Panc1 (cell line): Measurements from ENCODE around the gene PTEN. TPM values are rescaled to one million over a fixed set of nuclear protein-coding genes. Genes with fewer than 3 reads are reported as not detected.
"Not testable (repeated sequence)": the region's sequence is repeated elsewhere in the genome, so short reads cannot be mapped to it uniquely, and the experiment has no call there.

ENCODE experiments used
- ATAC-seq: fragments of 200-7000 bp; cut with Tn5 transposase; 2 replicates; pipeline ENCODE4 v1.9.1; 2020; ENCODE audit warnings: mild to moderate bottlenecking, moderate library complexity
- BruUV-seq: library from RNA; stranded (reverse); fragments of 400-500 nt; replicated peaks from 2 replicates; lab custom pipeline; 2021; lab: Mats Ljungman, UMichigan
- CTCF ChIA-PET: fragments of 300-600 bp; sonication (Branson Sonifier 250); formaldehyde crosslinking; loops from one replicate; lab custom pipeline; 2022; ENCODE audit warnings: antibody characterized with exemption; lab: Charles Lee
- POLR2A ChIA-PET: fragments of 300-600 bp; sonication (Branson Sonifier 250); formaldehyde crosslinking; loops from one replicate; lab custom pipeline; 2022; ENCODE audit warnings: antibody characterized with exemption; lab: Charles Lee
- DNase-seq: peaks from one replicate; pipeline ENCODE4 v3.0.0-alpha.2; 2010; ENCODE audit warnings: low read depth, low spot score
- H3K27ac ChIP-seq: 2 replicates; pipeline ENCODE4 v1.5.1; 2011; ENCODE audit warnings: mild to moderate bottlenecking, low read length, inconsistent platforms
- H3K27me3 ChIP-seq: fragments of 200-500 bp; sonication (Bioruptor generic); 2 replicates; pipeline ENCODE4 v1.6.0; 2014; ENCODE audit warnings: low read length, inconsistent platforms; ENCODE audit not compliant: control insufficient read depth, insufficient read depth
- H3K36me3 ChIP-seq: fragments of 200-500 bp; sonication (Bioruptor generic); 2 replicates; pipeline ENCODE4 v1.5.1; 2014; ENCODE audit warnings: inconsistent platforms, mild to moderate bottlenecking, low read length, moderate library complexity; ENCODE audit not compliant: control insufficient read depth, insufficient read depth
- H3K4me1 ChIP-seq: 2 replicates; pipeline ENCODE4 v1.5.1; 2011; ENCODE audit warnings: inconsistent platforms, mild to moderate bottlenecking, low read length, moderate library complexity; ENCODE audit not compliant: control insufficient read depth, insufficient read depth
- H3K4me3 ChIP-seq, 2 experiments: 2 replicates each; pipeline ENCODE4 v1.5.1; 2011 to 2012; ENCODE audit warnings: low read depth in 2 of 2, low read length in 2 of 2, mild to moderate bottlenecking in 2 of 2, inconsistent platforms in 1 of 2, moderate library complexity in 1 of 2
- H3K9me3 ChIP-seq: fragments of 200-500 bp; sonication (Bioruptor generic); 2 replicates; pipeline ENCODE4 v1.5.1; 2014; ENCODE audit warnings: low read depth, mild to moderate bottlenecking, inconsistent platforms, low read length, moderate library complexity; ENCODE audit not compliant: control insufficient read depth, insufficient read depth
- POLR2AphosphoS5 ChIP-seq: IDR thresholded peaks from 2 replicates; pipeline ENCODE4 v1.6.1; 2012; ENCODE audit warnings: mild to moderate bottlenecking, low read depth, low read length, moderate library complexity
- SIN3A ChIP-seq: IDR thresholded peaks from 2 replicates; pipeline ENCODE4 v1.6.1; 2012; ENCODE audit warnings: low read depth, mild to moderate bottlenecking, low read length, moderate library complexity, borderline replicate concordance; ENCODE audit not compliant: insufficient read depth
- TCF7L2 ChIP-seq: IDR thresholded peaks from 2 replicates; pipeline ENCODE4 v1.6.1; 2011; ENCODE audit warnings: mild to moderate bottlenecking, low read depth, low read length, inconsistent platforms
- in situ Hi-C: cut with HindIII; loops from 2 replicates; pipeline ENCODE4 v1.10.0; 2016; ENCODE audit warnings: low sequenced_read_pairs, low pct_unique_long_range_greater_than_20kb
- intact Hi-C: fragments of 100-400 bp; cut with micrococcal nuclease; formaldehyde crosslinking; loops from one replicate; pipeline ENCODE4 v1.10.0; 2022; ENCODE audit not compliant: unreplicated experiment
- total RNA-seq: library from RNA; stranded (reverse); gene quantifications from one replicate; pipeline ENCODE4 v1.2.1, GENCODE V29; 2021; ENCODE audit not compliant: unreplicated experiment
- TF ChIP-seq, protein P1 (sequence below), 2 experiments: IDR thresholded peaks; 2 replicates each; pipeline ENCODE4 v1.6.1; 2011 to 2012; ENCODE audit warnings: low read depth in 2 of 2, control low read depth in 1 of 2, low read length in 1 of 2, mild to moderate bottlenecking in 1 of 2, moderate library complexity in 1 of 2; ENCODE audit not compliant: insufficient read depth in 1 of 2
- TF ChIP-seq, protein P2 (sequence below): fragments of 450-650 bp; IDR thresholded peaks from 2 replicates; pipeline ENCODE4 v1.5.1; 2017; ENCODE audit warnings: mild to moderate bottlenecking

The PTEN gene
- total RNA-seq, 1 experiment from 2014 or later, result 88.9 TPM

DNA sequence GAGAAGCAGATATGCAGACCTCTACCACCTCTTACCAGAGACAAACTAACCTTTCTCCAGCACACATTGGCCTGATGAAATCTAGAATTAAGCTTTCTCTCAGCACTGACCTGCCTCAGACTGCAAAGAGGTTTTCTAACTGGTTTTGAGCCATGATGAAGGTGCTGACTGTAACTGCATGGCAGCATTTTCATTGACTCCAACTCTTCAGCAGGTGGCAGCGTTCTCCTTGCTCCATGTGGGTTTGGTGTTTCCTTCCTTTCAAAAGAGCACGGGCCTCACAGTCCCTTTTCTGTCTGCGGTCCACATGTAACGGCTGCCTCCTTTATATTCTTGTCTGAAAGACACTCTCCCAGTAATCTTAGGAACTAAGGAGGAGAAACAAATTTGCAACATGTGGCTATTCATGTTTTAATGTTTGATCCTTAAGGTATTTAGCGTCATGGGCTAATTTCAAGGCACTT is 12.7 kb upstream of the PTEN start:
- Histone ChIP-seq H3K27ac (peak overlapping the region; percentile 35; the same call in 1 of the 2 replicates), H3K4me3 (no peak overlapping the region), H3K4me1 (peaks cover 13% of the 10 kb centered on the region), H3K27me3 (no peaks in the 10 kb centered on the region), H3K36me3 (no peaks in the 10 kb centered on the region), H3K9me3 (no peaks in the 10 kb centered on the region)
- intact Hi-C loops, result loop anchor here (2.0 kb wide), 1 partner anchor 702 kb away; no protein-coding TSS in a partner anchor
- TF ChIP-seq, protein P1, sequence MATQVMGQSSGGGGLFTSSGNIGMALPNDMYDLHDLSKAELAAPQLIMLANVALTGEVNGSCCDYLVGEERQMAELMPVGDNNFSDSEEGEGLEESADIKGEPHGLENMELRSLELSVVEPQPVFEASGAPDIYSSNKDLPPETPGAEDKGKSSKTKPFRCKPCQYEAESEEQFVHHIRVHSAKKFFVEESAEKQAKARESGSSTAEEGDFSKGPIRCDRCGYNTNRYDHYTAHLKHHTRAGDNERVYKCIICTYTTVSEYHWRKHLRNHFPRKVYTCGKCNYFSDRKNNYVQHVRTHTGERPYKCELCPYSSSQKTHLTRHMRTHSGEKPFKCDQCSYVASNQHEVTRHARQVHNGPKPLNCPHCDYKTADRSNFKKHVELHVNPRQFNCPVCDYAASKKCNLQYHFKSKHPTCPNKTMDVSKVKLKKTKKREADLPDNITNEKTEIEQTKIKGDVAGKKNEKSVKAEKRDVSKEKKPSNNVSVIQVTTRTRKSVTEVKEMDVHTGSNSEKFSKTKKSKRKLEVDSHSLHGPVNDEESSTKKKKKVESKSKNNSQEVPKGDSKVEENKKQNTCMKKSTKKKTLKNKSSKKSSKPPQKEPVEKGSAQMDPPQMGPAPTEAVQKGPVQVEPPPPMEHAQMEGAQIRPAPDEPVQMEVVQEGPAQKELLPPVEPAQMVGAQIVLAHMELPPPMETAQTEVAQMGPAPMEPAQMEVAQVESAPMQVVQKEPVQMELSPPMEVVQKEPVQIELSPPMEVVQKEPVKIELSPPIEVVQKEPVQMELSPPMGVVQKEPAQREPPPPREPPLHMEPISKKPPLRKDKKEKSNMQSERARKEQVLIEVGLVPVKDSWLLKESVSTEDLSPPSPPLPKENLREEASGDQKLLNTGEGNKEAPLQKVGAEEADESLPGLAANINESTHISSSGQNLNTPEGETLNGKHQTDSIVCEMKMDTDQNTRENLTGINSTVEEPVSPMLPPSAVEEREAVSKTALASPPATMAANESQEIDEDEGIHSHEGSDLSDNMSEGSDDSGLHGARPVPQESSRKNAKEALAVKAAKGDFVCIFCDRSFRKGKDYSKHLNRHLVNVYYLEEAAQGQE (IDR thresholded peaks at IDR 0.05; ENCODE audit: insufficient read depth in 1 of 2, low read depth in 2 of 2, low read length in 1 of 2), result no peak
- TF ChIP-seq SIN3A, result no peak
- TF ChIP-seq, protein P2, sequence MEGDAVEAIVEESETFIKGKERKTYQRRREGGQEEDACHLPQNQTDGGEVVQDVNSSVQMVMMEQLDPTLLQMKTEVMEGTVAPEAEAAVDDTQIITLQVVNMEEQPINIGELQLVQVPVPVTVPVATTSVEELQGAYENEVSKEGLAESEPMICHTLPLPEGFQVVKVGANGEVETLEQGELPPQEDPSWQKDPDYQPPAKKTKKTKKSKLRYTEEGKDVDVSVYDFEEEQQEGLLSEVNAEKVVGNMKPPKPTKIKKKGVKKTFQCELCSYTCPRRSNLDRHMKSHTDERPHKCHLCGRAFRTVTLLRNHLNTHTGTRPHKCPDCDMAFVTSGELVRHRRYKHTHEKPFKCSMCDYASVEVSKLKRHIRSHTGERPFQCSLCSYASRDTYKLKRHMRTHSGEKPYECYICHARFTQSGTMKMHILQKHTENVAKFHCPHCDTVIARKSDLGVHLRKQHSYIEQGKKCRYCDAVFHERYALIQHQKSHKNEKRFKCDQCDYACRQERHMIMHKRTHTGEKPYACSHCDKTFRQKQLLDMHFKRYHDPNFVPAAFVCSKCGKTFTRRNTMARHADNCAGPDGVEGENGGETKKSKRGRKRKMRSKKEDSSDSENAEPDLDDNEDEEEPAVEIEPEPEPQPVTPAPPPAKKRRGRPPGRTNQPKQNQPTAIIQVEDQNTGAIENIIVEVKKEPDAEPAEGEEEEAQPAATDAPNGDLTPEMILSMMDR, result peak; percentile 89
- BruUV-seq, result no TSS peak
- POLR2A ChIA-PET, result interaction anchor here (0.6 kb wide), 1 partner anchor 250 kb away, joined by 3 read pairs; no protein-coding TSS in a partner anchor
- CTCF ChIA-PET, result interaction anchor here (1.2 to 1.3 kb wide), 2 partner anchors 12 to 538 kb away, joined by 3 to 6 read pairs; no protein-coding TSS in a partner anchor
- DNase-seq (no peak), ATAC-seq (peak; percentile 95)
- in situ Hi-C loops, result no loop called here

DNA sequence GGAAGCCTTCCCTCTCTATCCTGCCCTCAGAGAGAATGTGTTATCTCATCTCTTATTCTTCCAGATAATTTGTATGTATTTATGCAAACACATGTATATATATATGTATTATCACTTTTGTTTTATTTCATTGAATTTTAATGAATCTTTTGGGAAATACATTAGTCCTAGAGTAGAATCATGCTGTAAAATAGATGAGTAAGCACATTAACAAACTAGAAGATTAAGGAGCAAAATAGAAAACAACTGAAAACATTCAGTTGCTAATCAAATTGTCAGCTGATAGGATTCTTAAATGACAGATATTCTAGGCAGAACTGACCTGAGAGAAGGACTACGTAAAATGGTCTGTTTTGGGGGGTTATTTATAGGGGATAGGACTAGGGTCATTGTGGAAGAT is 11.3 kb upstream of the PTEN start:
- POLR2A ChIA-PET, result no interaction called here
- DNase-seq, result no peak
- CTCF ChIA-PET, result interaction anchor here (0.7 kb wide), 1 partner anchor 700 kb away, joined by 3 read pairs; no protein-coding TSS in a partner anchor
- in situ Hi-C loops, result no loop called here
- intact Hi-C loops, result no loop called here
- no peak for ATAC-seq
- no TSS peak for BruUV-seq
- H3K36me3 ChIP-seq, result no peaks in the 10 kb centered on the region
- TF ChIP-seq TCF7L2 (no peak), POLR2AphosphoS5 (no peak), SIN3A (no peak)
- TF ChIP-seq, protein P2, result no peak
- TF ChIP-seq, protein P1 (IDR thresholded peaks at IDR 0.05; ENCODE audit: insufficient read depth in 1 of 2, low read depth in 2 of 2, low read length in 1 of 2), result no peak
- H3K27ac ChIP-seq, result no peak overlapping the region
- peaks cover 7% of the 10 kb centered on the region; the same call in 1 of the 2 replicates for H3K4me1 ChIP-seq
- no peak overlapping the region for H3K4me3 ChIP-seq
- H3K27me3 ChIP-seq, result no peaks in the 10 kb centered on the region
- no peaks in the 10 kb centered on the region for H3K9me3 ChIP-seq

DNA sequence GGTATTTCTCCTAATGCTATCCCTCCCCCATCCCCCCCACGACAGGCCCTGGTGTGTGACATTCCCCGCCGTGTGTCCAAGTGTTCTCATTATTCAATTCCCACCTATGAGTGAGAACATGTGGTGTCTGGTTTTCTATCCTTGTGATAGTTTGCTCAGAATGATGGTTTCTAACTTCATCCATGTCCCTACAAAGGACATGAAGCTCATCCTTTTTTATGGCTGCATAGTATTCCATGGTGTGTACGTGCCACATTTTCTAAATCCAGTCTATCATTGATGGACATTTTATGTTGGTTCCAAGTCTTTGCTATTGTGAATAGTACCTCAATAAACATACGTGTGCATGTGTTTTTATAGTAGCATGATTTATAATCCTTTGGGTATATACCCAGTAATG is 8.2 kb upstream of the PTEN start:
- H3K4me3 ChIP-seq, DNase-seq, ATAC-seq, H3K36me3 ChIP-seq, H3K9me3 ChIP-seq, H3K27ac ChIP-seq, POLR2A ChIA-PET, BruUV-seq, in situ Hi-C loops, CTCF ChIA-PET, H3K4me1 ChIP-seq, H3K27me3 ChIP-seq, intact Hi-C loops: not testable (repeated sequence)
